ENCODE data around the gene CHST1. TPM values are rescaled to one million over a fixed set of nuclear protein-coding genes. Genes with fewer than 3 reads are reported as not detected.

CHST1 gene, protein sequence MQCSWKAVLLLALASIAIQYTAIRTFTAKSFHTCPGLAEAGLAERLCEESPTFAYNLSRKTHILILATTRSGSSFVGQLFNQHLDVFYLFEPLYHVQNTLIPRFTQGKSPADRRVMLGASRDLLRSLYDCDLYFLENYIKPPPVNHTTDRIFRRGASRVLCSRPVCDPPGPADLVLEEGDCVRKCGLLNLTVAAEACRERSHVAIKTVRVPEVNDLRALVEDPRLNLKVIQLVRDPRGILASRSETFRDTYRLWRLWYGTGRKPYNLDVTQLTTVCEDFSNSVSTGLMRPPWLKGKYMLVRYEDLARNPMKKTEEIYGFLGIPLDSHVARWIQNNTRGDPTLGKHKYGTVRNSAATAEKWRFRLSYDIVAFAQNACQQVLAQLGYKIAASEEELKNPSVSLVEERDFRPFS
- total RNA-seq (2014; rRNA removed) (not detected in 2 replicates), Bru-seq, nascent RNA (not detected), BruChase-seq, experiment 1, labeled RNA remaining after a 6-hour chase (not detected), BruChase-seq, experiment 2, labeled RNA remaining after a 2-hour chase (percentile 7 among the genes with signal in this experiment)
- long read RNA-seq: 0 reads

DNA sequence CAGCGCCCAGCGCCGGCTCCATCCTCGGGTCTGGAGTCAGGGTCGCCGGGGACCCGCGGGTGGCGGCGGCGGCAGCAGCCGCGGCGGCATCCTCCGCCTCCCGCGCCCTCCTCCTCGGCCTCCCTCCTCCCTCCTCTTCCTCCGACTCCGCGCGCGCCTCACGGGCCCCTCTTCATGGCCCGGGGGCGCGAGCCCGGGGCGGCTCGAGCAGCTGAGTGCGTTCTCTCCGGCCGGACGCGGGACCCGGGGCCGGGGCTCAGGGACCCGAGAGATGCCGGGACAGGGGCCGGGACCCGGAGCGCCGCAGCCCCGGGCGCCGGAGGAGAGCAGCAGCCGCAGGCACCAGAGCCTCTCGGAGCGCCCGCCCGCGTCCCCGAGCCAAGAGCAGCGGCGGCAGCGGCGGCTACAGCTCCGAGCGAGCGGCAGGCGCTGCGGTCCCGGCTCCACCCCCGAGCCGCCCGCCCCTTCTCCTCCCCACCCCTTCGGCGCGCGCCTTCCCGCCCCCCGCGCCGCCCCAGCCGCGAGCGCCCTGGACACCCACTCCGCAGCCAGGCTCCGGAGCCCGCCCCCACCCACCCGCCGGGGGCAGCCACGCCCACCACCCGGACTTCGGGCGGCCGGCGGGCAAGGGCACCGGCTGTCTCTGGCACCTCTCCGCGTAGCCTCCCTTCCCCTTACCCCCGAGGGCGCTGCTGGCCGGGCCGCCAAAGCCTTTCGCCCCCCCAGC, at the start of gene CHST1:
CHST1 (minus strand) TSS at position 417 of the 727 bp plus-strand sequence. CDS start 14,699 bp downstream, outside the sequence.
- Histone ChIP-seq H3K36me3 (ENCODE audit: low read depth, low read length) (no peaks in the 10 kb centered on the region), H3K79me2 (ENCODE audit: low read length) (no peaks in the 10 kb centered on the region), H3K4me1 (ENCODE audit: insufficient read depth, low read length) (no peaks in the 10 kb centered on the region), H3K4me2 (ENCODE audit: low read length) (peak within 1 kb of the TSS; percentile 31; the same call in 1 of the 2 replicates), H3K9ac (ENCODE audit: low read length) (no peak within 1 kb of the TSS), H3K4me3 (ENCODE audit: low read length) (peak within 1 kb of the TSS; percentile 32; the same call in 1 of the 2 replicates), H4K20me1 (ENCODE audit: low read length) (no peaks in the 10 kb centered on the region), H2AFZ (ENCODE audit: low read length) (no peak within 1 kb of the TSS), H3K27me3 (ENCODE audit: low read length) (peaks cover 82% of the 10 kb centered on the region), H3K9me2 (replicated peaks; ENCODE audit: low read length) (no peaks in the 10 kb centered on the region), H3F3A (ENCODE audit: low read length, unreplicated experiment) (no peaks in the 10 kb centered on the region), H3K9me3 (ENCODE audit: low read length) (no peaks in the 10 kb centered on the region), H3K27ac (ENCODE audit: low read length) (no peak within 1 kb of the TSS)
- intact Hi-C loops (cut with micrococcal nuclease): no loop called here
- no TSS peak for BruUV-seq (replicated peaks)
- TF ChIP-seq EZH2phosphoT487 (IDR thresholded peaks at IDR 0.05; ENCODE audit: borderline replicate concordance, low read length) (no peak), EZH2 (IDR thresholded peaks at IDR 0.05; ENCODE audit: low read length, unreplicated experiment) (no peak)
- TF ChIP-seq, protein P1, sequence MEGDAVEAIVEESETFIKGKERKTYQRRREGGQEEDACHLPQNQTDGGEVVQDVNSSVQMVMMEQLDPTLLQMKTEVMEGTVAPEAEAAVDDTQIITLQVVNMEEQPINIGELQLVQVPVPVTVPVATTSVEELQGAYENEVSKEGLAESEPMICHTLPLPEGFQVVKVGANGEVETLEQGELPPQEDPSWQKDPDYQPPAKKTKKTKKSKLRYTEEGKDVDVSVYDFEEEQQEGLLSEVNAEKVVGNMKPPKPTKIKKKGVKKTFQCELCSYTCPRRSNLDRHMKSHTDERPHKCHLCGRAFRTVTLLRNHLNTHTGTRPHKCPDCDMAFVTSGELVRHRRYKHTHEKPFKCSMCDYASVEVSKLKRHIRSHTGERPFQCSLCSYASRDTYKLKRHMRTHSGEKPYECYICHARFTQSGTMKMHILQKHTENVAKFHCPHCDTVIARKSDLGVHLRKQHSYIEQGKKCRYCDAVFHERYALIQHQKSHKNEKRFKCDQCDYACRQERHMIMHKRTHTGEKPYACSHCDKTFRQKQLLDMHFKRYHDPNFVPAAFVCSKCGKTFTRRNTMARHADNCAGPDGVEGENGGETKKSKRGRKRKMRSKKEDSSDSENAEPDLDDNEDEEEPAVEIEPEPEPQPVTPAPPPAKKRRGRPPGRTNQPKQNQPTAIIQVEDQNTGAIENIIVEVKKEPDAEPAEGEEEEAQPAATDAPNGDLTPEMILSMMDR (conservative IDR thresholded peaks at IDR 0.05; ENCODE audit: low read depth, low read length): no peak
- DNase-seq: no peak
- POLR2A ChIA-PET (ENCODE audit: unreplicated experiment): no interaction called here
- ATAC-seq: no peak
- CTCF ChIA-PET: no interaction called here

DNA sequence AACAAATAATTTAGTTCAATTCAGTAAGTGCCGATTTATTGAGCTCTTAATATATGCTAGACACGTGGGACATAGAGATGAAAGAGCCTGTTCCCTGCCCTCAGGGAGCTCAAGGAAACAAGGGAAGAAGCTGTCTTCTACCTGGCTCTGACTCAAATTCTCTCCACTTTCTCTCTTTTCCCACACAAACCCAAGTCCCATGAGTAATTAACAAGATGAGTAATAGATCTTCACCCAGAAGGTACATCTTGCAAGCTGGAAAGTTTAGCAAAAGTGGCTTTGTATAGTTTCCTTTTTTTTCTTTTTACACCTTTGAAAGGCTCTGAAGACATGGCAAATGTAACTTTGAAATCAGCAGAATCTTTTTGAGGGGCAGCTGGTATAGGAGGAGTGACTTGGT, 48.2 kb upstream of the CHST1 start:
- Histone ChIP-seq H3K27me3 (ENCODE audit: low read length) (peaks cover 40% of the 10 kb centered on the region), H3K4me1 (ENCODE audit: insufficient read depth, low read length) (no peaks in the 10 kb centered on the region), H3K36me3 (ENCODE audit: low read depth, low read length) (no peaks in the 10 kb centered on the region), H2AFZ (ENCODE audit: low read length) (no peak overlapping the region), H3K4me3 (ENCODE audit: low read length) (no peak overlapping the region), H4K20me1 (ENCODE audit: low read length) (no peaks in the 10 kb centered on the region), H3K4me2 (ENCODE audit: low read length) (no peak overlapping the region), H3K9ac (ENCODE audit: low read length) (no peak overlapping the region), H3K79me2 (ENCODE audit: low read length) (no peaks in the 10 kb centered on the region), H3K9me2 (replicated peaks; ENCODE audit: low read length) (no peaks in the 10 kb centered on the region), H3F3A (ENCODE audit: low read length, unreplicated experiment) (no peaks in the 10 kb centered on the region), H3K9me3 (ENCODE audit: low read length) (no peaks in the 10 kb centered on the region), H3K27ac (ENCODE audit: low read length) (no peak overlapping the region)
- ATAC-seq (no peak), DNase-seq (no peak)
- no TSS peak for BruUV-seq (replicated peaks)
- POLR2A ChIA-PET (ENCODE audit: unreplicated experiment): no interaction called here
- CTCF ChIA-PET: interaction anchor here (0.6 to 0.7 kb wide), 2 partner anchors 58 to 753 kb away, joined by 3 read pairs; no protein-coding TSS in a partner anchor
- intact Hi-C loops (cut with micrococcal nuclease): no loop called here
- TF ChIP-seq EZH2phosphoT487 (IDR thresholded peaks at IDR 0.05; ENCODE audit: borderline replicate concordance, low read length): no peak
- TF ChIP-seq, protein P1 (conservative IDR thresholded peaks at IDR 0.05; ENCODE audit: low read depth, low read length): no peak

Measured in PC-3 (cell line).